Activated CD8-positive, alpha-beta T cell treated with anti-CD3 and anti-CD28 coated beads for 36 hours (primary cell): ENCODE results near the gene CFAP54. TPM values are rescaled to one million over a fixed set of nuclear protein-coding genes. Genes with fewer than 3 reads are reported as not detected.
A peak's percentile ranks its signal among the peaks of the same experiment; 100 is the strongest.

Experiments used
- ATAC-seq: fragments of 200-7000 bp; cut with Tn5 transposase; one replicate; pipeline ENCODE4 v1.10.0; 2021; ENCODE audit warnings: mild to moderate bottlenecking, moderate library complexity
- CTCF ChIA-PET: fragments of 350-600 bp; sonication (Branson Sonifier 250); formaldehyde crosslinking; loops from one replicate; lab custom pipeline; 2021; ENCODE audit warnings: antibody characterized with exemption; lab: Charles Lee
- POLR2A ChIA-PET: fragments of 350-600 bp; sonication (Branson Sonifier 250); formaldehyde crosslinking; loops from one replicate; lab custom pipeline; 2021; ENCODE audit warnings: antibody characterized with exemption; lab: Charles Lee
- DNase-seq: peaks from one replicate; pipeline ENCODE4 v3.0.0-alpha.2; 2020
- H3K27ac Mint-ChIP-seq: one replicate; pipeline ENCODE4 v1.8.0; 2021; ENCODE audit warnings: mild to moderate bottlenecking, mixed read lengths
- H3K27me3 Mint-ChIP-seq: one replicate; pipeline ENCODE4 v1.8.0; 2021; ENCODE audit warnings: mixed read lengths
- H3K36me3 Mint-ChIP-seq: one replicate; pipeline ENCODE4 v1.8.0; 2021; ENCODE audit warnings: low read depth, mixed read lengths
- H3K4me1 Mint-ChIP-seq: one replicate; pipeline ENCODE4 v1.8.0; 2021; ENCODE audit warnings: low read depth, mixed read lengths
- H3K4me3 Mint-ChIP-seq: one replicate; pipeline ENCODE4 v1.8.0; 2021; ENCODE audit warnings: mild to moderate bottlenecking, moderate library complexity, mixed read lengths
- H3K9me3 Mint-ChIP-seq: one replicate; pipeline ENCODE4 v1.8.0; 2021; ENCODE audit warnings: mixed read lengths
- CTCF ChIP-seq: fragments of 200-600 bp; IDR thresholded peaks from one replicate; pipeline ENCODE4 v1.8.0; 2022; ENCODE audit warnings: antibody characterized with exemption, mild to moderate bottlenecking
- intact Hi-C: fragments of 100-400 bp; cut with micrococcal nuclease; formaldehyde crosslinking; loops from one replicate; pipeline ENCODE4 v1.10.0; 2022
- total RNA-seq, 2 experiments: library from RNA; stranded (reverse); gene quantifications; one replicate each; pipeline ENCODE4 v1.2.3, GENCODE V29; 2021

CFAP54 gene
- total RNA-seq, 2 experiments from 2014 or later, result 0.38 to 0.45 TPM

DNA sequence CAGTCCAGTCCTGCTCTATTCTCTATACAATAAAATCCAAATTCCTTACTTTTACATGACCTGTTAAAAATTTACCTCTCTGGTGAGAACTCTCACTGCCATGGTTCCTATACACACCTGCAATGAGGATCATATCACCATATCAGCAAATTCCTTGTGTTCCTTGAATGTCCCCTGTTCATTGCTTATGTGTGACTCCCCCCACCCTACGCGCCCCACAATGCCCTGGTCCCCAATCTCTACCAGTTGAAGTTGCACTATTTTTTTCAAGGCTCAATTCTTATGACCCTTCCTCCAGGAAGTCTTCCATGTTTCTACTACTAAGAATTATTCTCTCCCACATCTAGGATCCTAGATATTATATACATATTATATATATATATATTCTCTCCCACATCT, 335.5 kb downstream of the CFAP54 start:
- DNase-seq (peak; percentile 27), ATAC-seq (peak; percentile 32)
- intact Hi-C loops, result no loop called here
- H3K36me3 Mint-ChIP-seq, result no peaks in the 10 kb centered on the region
- ChIA-PET CTCF (no interaction called here), POLR2A (interaction anchor here (0.6 kb wide), 1 partner anchor 166 kb away, joined by 3 read pairs; no protein-coding TSS in a partner anchor)
- TF ChIP-seq CTCF, result no peak
- no peaks in the 10 kb centered on the region for H3K4me1 Mint-ChIP-seq
- H3K4me3 Mint-ChIP-seq, result no peak overlapping the region
- no peak overlapping the region for H3K27ac Mint-ChIP-seq
- H3K27me3 Mint-ChIP-seq, result peaks cover 1% of the 10 kb centered on the region
- H3K9me3 Mint-ChIP-seq, result no peaks in the 10 kb centered on the region

DNA sequence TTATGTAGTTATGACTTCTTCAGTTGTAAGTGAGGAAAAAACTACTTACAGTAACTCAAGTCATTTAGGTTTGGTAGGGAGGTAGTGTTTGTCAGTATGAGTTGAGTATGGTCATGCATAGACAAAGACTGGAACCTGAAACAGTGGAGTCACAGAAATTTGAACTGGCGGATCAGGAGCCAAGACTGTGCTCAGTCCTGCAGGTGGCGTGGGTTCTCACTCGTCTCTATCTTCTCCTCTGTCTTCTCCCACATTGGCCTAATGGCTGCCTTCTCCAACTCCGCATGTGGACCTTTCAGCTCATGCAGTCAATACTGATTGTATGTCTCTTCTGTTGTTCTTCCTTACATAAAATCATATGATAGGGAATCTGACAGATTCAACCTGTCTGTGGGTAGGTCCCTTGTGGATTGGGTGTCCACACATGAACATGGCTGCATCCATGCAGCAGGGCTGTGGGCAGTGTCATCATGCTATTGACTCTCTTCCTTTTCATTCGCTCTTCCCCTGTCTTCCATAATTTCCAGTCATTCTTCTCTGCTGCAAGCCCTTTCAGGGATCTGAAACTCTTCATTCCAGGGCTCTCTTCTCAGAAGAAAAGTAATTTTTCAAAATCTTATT, 338.9 kb downstream of the CFAP54 start:
- H3K4me1 Mint-ChIP-seq, result no peaks in the 10 kb centered on the region
- DNase-seq (peak; percentile 32), ATAC-seq (peak; percentile 81)
- ChIA-PET CTCF (no interaction called here), POLR2A (no interaction called here)
- intact Hi-C loops, result no loop called here
- peaks cover 2% of the 10 kb centered on the region for H3K9me3 Mint-ChIP-seq
- H3K27me3 Mint-ChIP-seq, result no peaks in the 10 kb centered on the region
- H3K27ac Mint-ChIP-seq, result no peak overlapping the region
- H3K4me3 Mint-ChIP-seq, result no peak overlapping the region
- H3K36me3 Mint-ChIP-seq, result no peaks in the 10 kb centered on the region
- TF ChIP-seq CTCF, result peak; percentile 18

GRCh38 chr12:96829354-96829753, 340.0 kb downstream of the CFAP54 start:
- CTCF ChIA-PET, result no interaction called here
- DNase-seq, result no peak
- intact Hi-C loops, result no loop called here
- H3K27ac Mint-ChIP-seq, result no peak overlapping the region
- H3K4me1 Mint-ChIP-seq, result no peaks in the 10 kb centered on the region
- H3K4me3 Mint-ChIP-seq, result no peak overlapping the region
- H3K36me3 Mint-ChIP-seq, result no peaks in the 10 kb centered on the region
- ATAC-seq, result no peak
- TF ChIP-seq CTCF, result no peak
- H3K9me3 Mint-ChIP-seq, result peaks cover 2% of the 10 kb centered on the region
- H3K27me3 Mint-ChIP-seq, result no peaks in the 10 kb centered on the region
- POLR2A ChIA-PET, result no interaction called here

GRCh38 chr12:96831346-96831745, 342.0 kb downstream of the CFAP54 start:
- H3K27me3 Mint-ChIP-seq, result no peaks in the 10 kb centered on the region
- H3K4me3 Mint-ChIP-seq, result no peak overlapping the region
- ATAC-seq, result no peak
- H3K4me1 Mint-ChIP-seq, result no peaks in the 10 kb centered on the region
- ChIA-PET CTCF (no interaction called here), POLR2A (no interaction called here)
- H3K27ac Mint-ChIP-seq, result no peak overlapping the region
- peaks cover 2% of the 10 kb centered on the region for H3K9me3 Mint-ChIP-seq
- H3K36me3 Mint-ChIP-seq, result no peaks in the 10 kb centered on the region
- no peak for TF ChIP-seq CTCF
- intact Hi-C loops, result loop anchor here (10.0 kb wide), 1 partner anchor 153 kb away; no protein-coding TSS in a partner anchor
- DNase-seq, result no peak

- no peaks in the 10 kb centered on the region for H3K36me3 Mint-ChIP-seq
- ATAC-seq, result no peak
- H3K27ac Mint-ChIP-seq, result no peak overlapping the region
- no peak for TF ChIP-seq CTCF
- no peak for DNase-seq
- intact Hi-C loops, result no loop called here
- CTCF ChIA-PET, result no interaction called here
- H3K27me3 Mint-ChIP-seq, result peaks cover 7% of the 10 kb centered on the region
- POLR2A ChIA-PET, result no interaction called here
- H3K4me1 Mint-ChIP-seq, result no peaks in the 10 kb centered on the region
- H3K4me3 Mint-ChIP-seq, result no peak overlapping the region
- H3K9me3 Mint-ChIP-seq, result no peaks in the 10 kb centered on the region
Observed at GRCh38 chr12:96846293-96846692, 356.9 kb downstream of the CFAP54 start.
